ENCODE data around the gene FGD2.

The FGD2 gene

DNA sequence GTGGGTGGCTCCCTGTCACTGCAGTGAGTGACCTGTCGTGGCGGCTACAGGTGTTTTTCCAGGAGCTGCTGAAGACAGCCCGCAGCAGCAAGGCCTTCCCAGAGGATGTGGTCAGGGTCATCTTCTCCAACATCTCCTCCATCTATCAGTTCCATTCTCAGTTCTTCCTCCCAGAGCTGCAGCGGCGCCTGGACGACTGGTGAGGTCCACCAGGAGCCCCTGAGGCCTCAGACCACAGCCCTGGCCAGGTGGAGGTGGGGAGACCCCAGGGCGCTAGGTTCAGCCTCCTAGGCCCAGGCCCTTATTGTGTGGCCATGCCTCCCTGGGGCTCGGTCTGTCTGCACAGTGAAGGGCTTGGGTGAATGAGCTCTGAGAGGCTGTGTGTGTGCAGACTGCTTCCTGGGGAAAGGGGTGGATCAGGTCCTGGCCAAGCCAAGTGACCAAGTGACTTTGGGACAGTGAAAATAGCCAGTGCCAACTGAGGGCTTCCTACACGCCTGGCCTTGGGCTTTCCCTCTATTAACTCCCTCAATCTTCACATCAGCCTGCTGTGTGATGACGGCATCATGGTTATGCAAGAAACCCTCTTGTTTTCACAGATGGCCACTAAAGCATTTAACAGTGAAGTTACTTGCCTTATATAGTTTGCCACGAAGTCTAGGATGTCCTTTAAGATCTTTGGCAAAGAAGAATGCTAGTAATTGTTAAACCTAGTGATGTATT is 6.4 kb downstream of the FGD2 start:
- Histone ChIP-seq H3K27ac (no peak overlapping the region), H3K4me3 (no peak overlapping the region)

DNA sequence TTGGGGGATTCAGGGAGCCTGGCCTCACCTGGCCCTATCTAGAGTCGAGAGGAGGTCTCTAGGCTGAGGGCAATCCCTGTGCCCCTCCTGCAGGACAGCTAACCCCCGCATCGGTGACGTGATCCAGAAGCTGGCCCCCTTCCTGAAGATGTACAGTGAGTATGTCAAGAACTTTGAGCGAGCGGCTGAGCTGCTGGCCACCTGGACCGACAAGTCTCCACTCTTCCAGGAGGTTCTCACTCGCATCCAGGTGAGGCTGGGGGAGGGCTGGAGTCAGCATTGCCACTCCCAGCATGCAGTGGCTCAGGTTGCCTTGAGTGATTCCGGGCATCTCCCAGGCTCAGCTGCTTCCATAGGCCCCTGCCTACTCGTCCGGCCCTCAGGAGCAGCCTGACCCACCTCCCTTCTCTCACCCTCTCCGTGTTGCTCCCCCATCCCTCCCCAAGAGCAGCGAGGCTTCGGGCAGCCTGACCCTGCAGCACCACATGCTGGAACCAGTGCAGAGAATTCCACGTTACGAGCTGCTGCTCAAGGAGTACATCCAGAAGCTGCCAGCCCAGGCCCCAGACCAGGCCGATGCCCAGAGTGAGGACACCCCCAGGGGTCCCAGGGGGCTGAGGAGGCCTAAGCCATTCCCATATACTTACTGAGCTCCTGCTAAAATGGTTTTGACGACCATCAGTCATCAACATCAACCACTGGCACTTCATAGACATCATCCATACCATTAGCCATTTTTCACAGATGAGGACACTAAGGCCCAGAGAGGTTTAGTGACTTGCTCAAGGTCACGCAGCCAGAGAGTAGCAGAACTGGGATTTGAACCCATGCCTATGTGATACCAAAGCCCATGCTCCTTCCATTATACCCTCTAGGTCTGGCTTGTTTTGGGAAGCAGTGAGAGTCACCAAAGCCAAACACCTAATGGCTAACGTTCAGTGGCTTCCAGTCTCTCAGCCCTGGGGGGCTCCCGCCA is 8.3 kb downstream of the FGD2 start:
- no peak overlapping the region for H3K4me3 ChIP-seq
- H3K27ac ChIP-seq = no peak overlapping the region

DNA sequence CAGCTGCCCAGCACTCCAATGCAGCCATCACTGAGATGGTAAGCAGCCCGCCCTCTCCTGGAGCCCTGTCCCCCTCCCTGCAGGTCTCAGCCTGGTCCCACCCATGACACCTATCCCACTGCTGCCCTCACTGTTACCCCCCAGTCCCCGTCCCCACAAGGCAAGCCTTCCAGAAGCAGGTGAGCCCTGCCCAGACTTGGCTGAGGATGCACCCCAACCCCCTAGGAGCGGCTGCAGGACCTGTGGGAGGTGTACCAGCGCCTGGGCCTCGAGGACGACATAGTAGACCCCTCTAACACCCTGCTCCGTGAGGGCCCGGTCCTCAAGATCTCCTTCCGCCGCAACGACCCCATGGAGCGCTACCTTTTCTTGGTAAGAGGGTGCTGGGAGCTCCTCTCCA is 9.2 kb downstream of the FGD2 start:
- H3K4me3 ChIP-seq = no peak overlapping the region
- H3K27ac ChIP-seq = no peak overlapping the region

DNA sequence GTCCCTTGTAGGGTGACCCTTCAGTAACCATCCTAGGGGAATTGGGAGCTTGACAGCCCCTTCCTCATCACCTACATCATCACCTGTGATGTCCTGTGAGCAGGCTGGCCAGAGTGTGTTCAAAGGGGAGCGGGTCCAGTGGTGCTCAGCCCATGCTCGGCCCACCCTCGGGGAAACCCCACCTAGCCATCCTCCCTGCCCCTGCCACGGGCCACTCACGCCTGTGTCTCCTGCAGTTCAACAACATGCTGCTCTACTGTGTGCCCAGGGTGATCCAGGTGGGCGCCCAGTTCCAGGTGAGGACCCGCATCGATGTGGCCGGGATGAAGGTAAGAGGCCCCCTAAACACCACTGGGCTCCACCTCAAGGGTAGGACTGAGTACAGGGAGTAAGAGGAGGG is 10.1 kb downstream of the FGD2 start:
- H3K27ac ChIP-seq = no peak overlapping the region
- H3K4me3 ChIP-seq = no peak overlapping the region

- Histone ChIP-seq H3K4me3 (no peak overlapping the region), H3K27ac (no peak overlapping the region)
Measured at GRCh38 chr6:37016995-37017394, 11.5 kb downstream of the FGD2 start.

DNA sequence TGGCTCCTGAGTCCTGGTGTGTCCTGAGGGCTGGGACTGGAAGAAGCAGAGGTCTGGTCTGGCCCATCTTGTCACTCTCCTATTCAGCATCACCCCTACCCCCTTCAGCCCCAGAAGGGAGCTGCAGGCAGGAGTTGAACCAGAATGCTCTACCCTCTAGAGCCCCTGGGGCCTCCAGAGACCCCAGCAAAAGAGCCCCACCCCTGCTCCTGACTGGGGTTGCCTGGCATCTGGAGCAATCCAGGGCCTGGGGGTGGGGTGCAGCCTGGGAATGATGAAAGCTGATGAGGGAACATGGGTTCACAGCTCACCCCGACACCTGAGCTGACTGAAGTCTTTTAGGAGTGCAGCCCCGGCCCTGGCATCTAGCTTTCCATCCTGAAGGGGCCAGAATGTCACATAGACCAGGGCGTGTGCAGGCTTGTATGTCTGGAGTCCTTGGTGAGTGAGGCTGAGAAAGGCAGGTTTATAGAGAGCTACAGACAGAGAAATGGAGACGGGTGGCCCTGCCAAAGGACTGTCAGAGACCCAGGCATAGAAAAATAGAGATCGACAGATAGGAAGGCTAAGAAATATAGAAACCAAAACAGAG is 12.2 kb downstream of the FGD2 start:
- peak overlapping the region in 10 of 21 experiments; percentile 3 to 64 (median 26) for H3K27ac ChIP-seq
- H3K4me3 ChIP-seq = no peak overlapping the region

- Histone ChIP-seq H3K4me3 (no peak overlapping the region), H3K27ac (peak overlapping the region in 14 of 21 experiments; percentile 4 to 70 (median 42))
Measured at GRCh38 chr6:37018198-37019064, 13.0 kb downstream of the FGD2 start.

DNA sequence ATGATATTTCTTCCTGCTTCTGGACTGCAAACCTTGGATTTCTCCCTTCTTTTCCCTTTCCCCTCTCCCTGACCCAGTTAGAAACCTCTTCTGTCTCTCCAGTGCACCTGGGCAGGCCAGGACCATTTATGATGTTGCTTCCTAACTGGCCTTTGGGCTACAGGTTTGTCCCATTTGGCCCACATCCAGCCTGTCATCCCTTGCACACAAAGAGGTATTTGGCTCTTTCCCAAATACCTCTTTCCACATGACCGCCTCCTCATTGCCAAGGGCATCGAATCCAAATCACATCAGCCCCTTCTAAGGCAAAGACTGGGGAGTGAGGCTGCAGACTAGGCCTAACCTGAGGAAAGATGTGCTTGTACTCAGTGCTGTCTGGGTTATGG is 13.6 kb downstream of the FGD2 start:
- Histone ChIP-seq H3K27ac (peak overlapping the region in 12 of 21 experiments; percentile 4 to 70 (median 38)), H3K4me3 (no peak overlapping the region)

DNA sequence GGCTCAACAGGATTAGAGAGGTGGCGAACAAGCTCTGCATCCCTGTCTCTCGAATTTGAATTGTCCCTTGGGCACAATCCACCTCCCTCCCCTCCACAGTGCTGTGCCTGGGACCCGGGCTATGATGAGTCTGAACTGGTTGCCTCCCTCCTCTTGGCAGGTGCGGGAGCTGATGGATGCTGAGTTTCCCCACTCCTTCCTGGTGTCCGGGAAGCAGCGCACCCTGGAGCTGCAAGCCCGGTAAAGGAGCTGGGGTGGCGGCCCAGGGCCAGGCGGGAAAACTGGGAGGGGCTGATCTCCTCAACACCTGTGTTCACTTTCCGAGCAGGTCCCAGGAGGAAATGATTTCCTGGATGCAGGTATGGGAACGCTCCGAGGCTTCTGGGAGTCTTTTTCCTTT is 14.9 kb downstream of the FGD2 start:
- Histone ChIP-seq H3K27ac (peak overlapping the region in 1 of 21 experiments; percentile 11), H3K4me3 (no peak overlapping the region)

- no peak overlapping the region for H3K4me3 ChIP-seq
- H3K27ac ChIP-seq = peak overlapping the region in 1 of 21 experiments; percentile 11
Measured at GRCh38 chr6:37020812-37021211, 15.4 kb downstream of the FGD2 start.

- H3K4me3 ChIP-seq = no peak overlapping the region
- peak overlapping the region in 3 of 21 experiments; percentile 19 to 72 (median 51) for H3K27ac ChIP-seq
Measured at GRCh38 chr6:37021356-37022129, 16.1 kb downstream of the FGD2 start.

- peak overlapping the region in 4 of 21 experiments; percentile 19 to 72 (median 49) for H3K27ac ChIP-seq
- H3K4me3 ChIP-seq = no peak overlapping the region
Measured at GRCh38 chr6:37022135-37022863, 16.8 kb downstream of the FGD2 start.

- H3K27ac ChIP-seq = peak overlapping the region in 20 of 21 experiments; percentile 6 to 83 (median 66)
Measured at GRCh38 chr6:37024656-37025337, 19.3 kb downstream of the FGD2 start.

GRCh38 chr6:37025621-37026466 is 20.4 kb downstream of the FGD2 start:
- Histone ChIP-seq H3K4me3 (no peak overlapping the region), H3K27ac (peak overlapping the region in 15 of 21 experiments; percentile 31 to 83 (median 66))

More at GRCh38 chr6:37024656-37025337, 19.3 kb downstream of the FGD2 start:
- no peak overlapping the region for H3K4me3 ChIP-seq

- no peak overlapping the region for H3K4me3 ChIP-seq
- H3K27ac ChIP-seq = no peak overlapping the region
Measured at GRCh38 chr6:37027036-37027720, 21.7 kb downstream of the FGD2 start.
